Thymus (tissue), 11 donors: ENCODE data around the gene MESD. TPM values are rescaled to one million over a fixed set of nuclear protein-coding genes. Genes with fewer than 3 reads are reported as not detected.

Source experiments
- DNase-seq, 9 donors: peaks; one replicate each; pipeline ENCODE4 v3.0.0-alpha.2; 2013; ENCODE audit warnings: low spot score in 9 of 9, low read depth in 6 of 9, missing footprints in 1 of 9
- H3K27ac ChIP-seq, 2 donors: one replicate each; pipeline ENCODE4 v1.5.1; 2013; ENCODE audit warnings: control low read depth in 1 of 2, low read depth in 1 of 2, low read length in 1 of 2, mild to moderate bottlenecking in 1 of 2, moderate library complexity in 1 of 2
- H3K27me3 ChIP-seq, 2 donors: one replicate each; pipeline ENCODE4 v1.5.1; 2013; ENCODE audit warnings: low read length in 1 of 2; ENCODE audit not compliant: control insufficient read depth in 2 of 2, insufficient read depth in 1 of 2
- H3K36me3 ChIP-seq, 2 donors: one replicate each; pipeline ENCODE4 v1.5.1; 2013; ENCODE audit warnings: low read length in 1 of 2, mild to moderate bottlenecking in 1 of 2, moderate library complexity in 1 of 2; ENCODE audit not compliant: control insufficient read depth in 2 of 2, insufficient read depth in 2 of 2
- H3K4me1 ChIP-seq, 2 donors: one replicate each; pipeline ENCODE4 v1.5.1; 2013; ENCODE audit warnings: low read length in 2 of 2; ENCODE audit not compliant: control insufficient read depth in 2 of 2, insufficient read depth in 2 of 2
- H3K4me3 ChIP-seq, 2 donors: one replicate each; pipeline ENCODE4 v1.5.1; 2013; ENCODE audit warnings: low read length in 2 of 2, control low read depth in 1 of 2, mild to moderate bottlenecking in 1 of 2
- H3K9me3 ChIP-seq, 2 donors: one replicate each; pipeline ENCODE4 v1.5.1; 2013; ENCODE audit warnings: low read length in 1 of 2, mild to moderate bottlenecking in 1 of 2; ENCODE audit not compliant: control insufficient read depth in 2 of 2, insufficient read depth in 1 of 2
- WGBS: extraction: QIAGEN DNeasy Blood & Tissue Kit; methylation state at CpG from one replicate; pipeline ENCODE4 v1.1.7; 2013; 5-methylcytosine and 5-hydroxymethylcytosine counted together
- polyA plus RNA-seq: library from polyadenylated mRNA; stranded (reverse); fragments of 200-250 nt; gene quantifications from one replicate; pipeline ENCODE4 v1.2.3, GENCODE V29; 2013
- total RNA-seq: library from RNA; stranded (reverse); fragments of 120-200 nt; gene quantifications from one replicate; pipeline ENCODE4 v1.2.4, GENCODE V29; 2013
- donor health status: healthy.

The MESD gene
- total and polyA plus RNA-seq, 2 donors = 20.5 to 24.5 TPM

DNA sequence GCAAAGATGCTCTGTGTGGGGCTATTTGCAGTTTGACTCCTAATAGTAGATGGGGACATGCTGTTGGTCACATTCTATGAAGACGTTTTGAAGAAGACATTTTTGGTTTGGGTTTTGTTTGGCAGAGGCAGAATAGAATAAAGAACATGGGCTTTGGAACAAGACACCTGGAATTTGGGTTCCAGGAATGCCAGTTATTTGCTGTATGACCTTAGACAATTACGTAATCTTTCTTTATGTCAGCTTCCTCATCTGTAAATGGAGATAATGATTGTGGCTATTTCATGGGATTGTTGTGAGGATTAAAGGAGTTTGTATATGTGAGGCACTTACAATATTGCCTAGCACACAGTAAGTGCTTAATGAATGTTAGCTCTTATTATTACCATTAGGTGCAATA is 91.6 kb downstream of the MESD start:
- no peaks in the 10 kb centered on the region for H3K9me3 ChIP-seq
- no peaks in the 10 kb centered on the region for H3K4me1 ChIP-seq
- H3K4me3 ChIP-seq = no peak overlapping the region
- H3K36me3 ChIP-seq = no peaks in the 10 kb centered on the region
- no peak overlapping the region for H3K27ac ChIP-seq
- H3K27me3 ChIP-seq = no peaks in the 10 kb centered on the region
- no peak for DNase-seq
- 88% methylated on average over 2 of the region's 2 CpGs for WGBS

Other genes starting within 250 kb of the MESD start
- 0.28 TPM for gene CEMIP, start 210.4 kb downstream of the MESD start, total RNA-seq
- 2.9 TPM for gene CEMIP, start 210.4 kb downstream of the MESD start, polyA plus RNA-seq
- gene TLNRD1, start 11.1 kb upstream of the MESD start, total RNA-seq = 9.1 TPM
- gene TLNRD1, start 11.1 kb upstream of the MESD start, polyA plus RNA-seq = 10.2 TPM
- 0.24 TPM for gene CFAP161, start 144.5 kb upstream of the MESD start, total RNA-seq
- 0.37 TPM for gene CFAP161, start 144.5 kb upstream of the MESD start, polyA plus RNA-seq
- 71.6 TPM for gene IL16, start 207.1 kb upstream of the MESD start, total RNA-seq
- gene IL16, start 207.1 kb upstream of the MESD start, polyA plus RNA-seq = 64.1 TPM